ENCODE data around the gene INMT.
A peak's percentile ranks its signal among the peaks of the same experiment; 100 is the strongest.

Gene INMT

GRCh38 chr7:30776971-30777370 is 25.0 kb downstream of the INMT start:
- peaks cover 2% of the 10 kb centered on the region for H3K36me3 ChIP-seq
- DNase-seq: no peak
- H3K9me3 ChIP-seq: no peaks in the 10 kb centered on the region; the same call in 1 of the 2 replicates
- no peaks in the 10 kb centered on the region for H3K27me3 ChIP-seq
- no peak overlapping the region for H3K4me3 ChIP-seq (ENCODE audit: low read depth, low read length)
- H3K4me1 ChIP-seq: no peaks in the 10 kb centered on the region
- no peak for TF ChIP-seq CTCF (IDR thresholded peaks at IDR 0.05; ENCODE audit: low read depth, low read length)

DNA sequence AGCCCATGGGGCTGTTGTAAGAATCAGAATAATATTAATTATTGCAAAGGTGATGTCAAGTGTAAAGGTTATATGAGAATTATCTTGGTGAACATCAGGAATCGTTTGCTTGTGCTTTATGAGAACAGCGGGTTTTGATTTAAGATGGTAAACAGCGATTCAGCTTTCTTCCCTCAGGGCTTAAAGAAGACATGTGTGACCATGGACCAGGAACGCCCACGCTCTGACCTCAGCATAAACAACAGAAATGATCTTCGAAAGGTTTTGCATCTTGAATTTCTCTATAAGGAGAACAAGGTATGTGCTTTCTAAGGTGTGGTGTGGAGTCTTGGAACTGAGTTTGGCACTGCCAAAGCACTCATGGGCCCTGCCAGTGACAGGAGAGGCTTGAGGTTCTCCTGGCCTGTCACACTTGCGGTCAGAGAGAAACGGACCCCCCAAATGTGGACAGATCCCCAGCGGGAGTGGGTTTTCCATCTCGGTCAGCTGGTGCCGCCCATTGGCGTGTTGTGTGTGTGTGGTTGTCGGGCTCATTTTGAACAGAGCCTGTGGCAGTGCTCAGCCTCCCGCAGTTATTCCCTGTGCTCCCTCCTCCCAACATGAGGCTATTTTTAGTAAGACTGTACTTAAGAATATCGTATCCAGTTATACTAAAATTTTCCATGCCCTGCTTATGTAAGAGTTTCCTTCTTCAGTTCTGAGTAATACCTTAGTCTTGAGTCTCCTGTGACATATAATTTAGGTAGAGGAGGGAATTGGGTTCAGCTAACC is 26.5 kb downstream of the INMT start:
- Histone ChIP-seq H3K36me3 (peaks cover 17% of the 10 kb centered on the region), H3K4me1 (no peaks in the 10 kb centered on the region), H3K4me3 (ENCODE audit: low read depth, low read length) (no peak overlapping the region), H3K27me3 (no peaks in the 10 kb centered on the region), H3K9me3 (no peaks in the 10 kb centered on the region)
- no peak for DNase-seq
- no peak for TF ChIP-seq CTCF (IDR thresholded peaks at IDR 0.05; ENCODE audit: low read depth, low read length)

- no peak for DNase-seq
- no peaks in the 10 kb centered on the region for H3K27me3 ChIP-seq
- H3K4me1 ChIP-seq: no peaks in the 10 kb centered on the region
- peaks cover 18% of the 10 kb centered on the region for H3K36me3 ChIP-seq
- no peak for TF ChIP-seq CTCF (IDR thresholded peaks at IDR 0.05; ENCODE audit: low read depth, low read length)
- H3K9me3 ChIP-seq: no peaks in the 10 kb centered on the region
- no peak overlapping the region for H3K4me3 ChIP-seq (ENCODE audit: low read depth, low read length)
Observed at GRCh38 chr7:30779574-30779973, 27.6 kb downstream of the INMT start.

DNA sequence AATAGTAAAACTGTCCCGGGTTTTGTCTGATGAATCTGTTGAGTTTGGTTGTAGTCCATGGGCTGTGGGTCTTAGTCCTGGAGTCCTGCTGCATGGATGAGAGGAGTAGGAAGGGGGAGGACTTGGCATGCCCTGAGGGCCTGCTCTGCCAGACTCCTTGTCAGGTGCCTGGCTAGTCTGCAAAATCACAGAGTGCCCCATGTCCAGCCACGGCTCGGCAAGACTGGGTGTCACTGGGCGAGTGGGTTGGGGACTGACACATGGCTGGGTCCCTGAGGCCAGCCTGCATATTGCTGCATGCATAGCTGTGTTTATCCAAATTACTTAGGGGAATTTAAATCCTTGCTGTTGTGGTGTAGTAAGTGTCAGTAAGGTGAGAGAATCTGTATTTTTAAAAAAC is 29.0 kb downstream of the INMT start:
- H3K9me3 ChIP-seq: no peaks in the 10 kb centered on the region
- no peak overlapping the region for H3K4me3 ChIP-seq (ENCODE audit: low read depth, low read length)
- H3K27me3 ChIP-seq: no peaks in the 10 kb centered on the region
- H3K36me3 ChIP-seq: peaks cover 21% of the 10 kb centered on the region
- DNase-seq: peak; percentile 32
- TF ChIP-seq CTCF (IDR thresholded peaks at IDR 0.05; ENCODE audit: low read depth, low read length): no peak
- H3K4me1 ChIP-seq: no peaks in the 10 kb centered on the region

GRCh38 chr7:30782690-30783089 is 30.8 kb downstream of the INMT start:
- Histone ChIP-seq H3K27me3 (no peaks in the 10 kb centered on the region), H3K36me3 (peaks cover 24% of the 10 kb centered on the region), H3K9me3 (no peaks in the 10 kb centered on the region), H3K4me1 (no peaks in the 10 kb centered on the region), H3K4me3 (ENCODE audit: low read depth, low read length) (no peak overlapping the region)
- TF ChIP-seq CTCF (IDR thresholded peaks at IDR 0.05; ENCODE audit: low read depth, low read length): no peak
- DNase-seq: no peak

GRCh38 chr7:30785786-30786185 is 33.9 kb downstream of the INMT start:
- H3K36me3 ChIP-seq: peaks cover 24% of the 10 kb centered on the region
- no peak for TF ChIP-seq CTCF (IDR thresholded peaks at IDR 0.05; ENCODE audit: low read depth, low read length)

More at GRCh38 chr7:30785786-30786185, 33.9 kb downstream of the INMT start:
- Histone ChIP-seq H3K4me1 (no peaks in the 10 kb centered on the region), H3K4me3 (ENCODE audit: low read depth, low read length) (no peak overlapping the region), H3K27me3 (no peaks in the 10 kb centered on the region), H3K9me3 (no peaks in the 10 kb centered on the region)
- no peak for DNase-seq
